ENCODE data around the gene POLR2I.

DNA sequence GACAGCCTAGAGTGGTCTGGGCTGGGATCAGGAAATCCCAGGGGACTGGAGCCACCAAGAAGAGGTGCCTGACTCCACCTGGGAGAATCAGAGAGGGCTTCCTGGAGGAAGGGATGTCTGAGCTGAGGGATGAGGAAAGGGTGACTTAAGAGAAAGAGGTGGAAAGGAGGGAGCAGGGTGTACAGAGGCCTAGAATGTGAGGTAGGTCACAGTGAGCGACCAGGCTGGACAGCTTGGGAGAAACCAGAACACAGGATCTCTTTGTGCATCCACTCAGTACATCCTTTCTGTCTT lies 1.6 kb upstream of the POLR2I start:
- no peak for TF ChIP-seq CTCF (IDR thresholded peaks at IDR 0.05)
- no peak for TF ChIP-seq REST (IDR thresholded peaks at IDR 0.05; ENCODE audit: insufficient read depth in 1 of 2, low read depth in 2 of 2, low read length in 1 of 2)
